Measurements from ENCODE around the gene BTN2A1.

Gene BTN2A1

DNA sequence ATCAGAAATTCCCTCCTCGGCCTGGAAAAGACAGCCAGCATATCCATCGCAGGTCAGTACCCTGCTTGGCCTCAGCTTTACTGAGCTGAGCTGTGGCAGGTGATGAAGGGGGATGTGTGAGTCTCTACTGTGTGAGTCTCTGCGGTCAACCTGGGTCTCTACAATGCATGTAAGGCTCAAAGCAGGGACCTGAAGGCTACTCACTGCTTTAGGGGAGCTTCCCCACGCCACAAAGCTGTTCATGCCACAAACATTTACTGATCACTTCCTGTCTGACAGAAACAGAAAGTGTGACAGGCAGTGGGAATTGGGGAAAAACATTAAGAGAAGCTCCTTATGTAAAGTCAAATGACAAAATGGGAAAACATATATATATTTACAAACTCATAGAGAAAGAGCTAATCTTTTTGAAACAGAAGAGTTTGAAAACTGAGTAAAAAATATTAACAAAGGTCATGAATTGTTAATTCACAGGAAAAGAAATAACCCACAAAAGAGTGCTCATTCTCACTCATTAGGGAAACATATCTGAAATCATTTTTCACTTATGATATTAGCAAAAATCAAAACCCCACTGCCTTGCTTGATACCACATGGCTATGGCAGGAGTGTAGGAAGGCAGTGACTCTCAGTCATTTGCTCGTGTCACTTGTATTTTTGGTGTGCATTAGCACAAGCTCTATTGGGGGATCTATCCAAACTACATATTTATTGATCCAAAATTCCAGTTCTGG lies 11.7 kb upstream of the BTN2A1 start:
- no peak overlapping the region for H2AFZ ChIP-seq (ENCODE audit: low read length)
- H4K20me1 ChIP-seq (ENCODE audit: insufficient read depth, low read length): no peaks in the 10 kb centered on the region
- H3K4me1 ChIP-seq (ENCODE audit: insufficient read depth, low read length, severe bottlenecking): no peaks in the 10 kb centered on the region
- H3K9ac ChIP-seq (ENCODE audit: low read length): no peak overlapping the region
- no peaks in the 10 kb centered on the region for H3K27me3 ChIP-seq (ENCODE audit: insufficient read depth, low read length)
- no peaks in the 10 kb centered on the region for H3F3A ChIP-seq (ENCODE audit: insufficient read depth, low read length)
- no peaks in the 10 kb centered on the region for H3K36me3 ChIP-seq (ENCODE audit: insufficient read depth, low read length)
- H3K79me2 ChIP-seq (ENCODE audit: insufficient read depth, low read length): no peaks in the 10 kb centered on the region
- H3K4me3 ChIP-seq (ENCODE audit: low read depth, low read length, poor library complexity, severe bottlenecking): no peak overlapping the region
- H3K4me2 ChIP-seq (ENCODE audit: low read length): no peak overlapping the region
- H3K9me2 ChIP-seq (ENCODE audit: low read depth, low read length): no peaks in the 10 kb centered on the region
- H3K9me3 ChIP-seq (ENCODE audit: low read length): no peaks in the 10 kb centered on the region
- no peak for TF ChIP-seq EZH2 (IDR thresholded peaks at IDR 0.05; ENCODE audit: borderline replicate concordance, low read length)
- TF ChIP-seq, protein P1, sequence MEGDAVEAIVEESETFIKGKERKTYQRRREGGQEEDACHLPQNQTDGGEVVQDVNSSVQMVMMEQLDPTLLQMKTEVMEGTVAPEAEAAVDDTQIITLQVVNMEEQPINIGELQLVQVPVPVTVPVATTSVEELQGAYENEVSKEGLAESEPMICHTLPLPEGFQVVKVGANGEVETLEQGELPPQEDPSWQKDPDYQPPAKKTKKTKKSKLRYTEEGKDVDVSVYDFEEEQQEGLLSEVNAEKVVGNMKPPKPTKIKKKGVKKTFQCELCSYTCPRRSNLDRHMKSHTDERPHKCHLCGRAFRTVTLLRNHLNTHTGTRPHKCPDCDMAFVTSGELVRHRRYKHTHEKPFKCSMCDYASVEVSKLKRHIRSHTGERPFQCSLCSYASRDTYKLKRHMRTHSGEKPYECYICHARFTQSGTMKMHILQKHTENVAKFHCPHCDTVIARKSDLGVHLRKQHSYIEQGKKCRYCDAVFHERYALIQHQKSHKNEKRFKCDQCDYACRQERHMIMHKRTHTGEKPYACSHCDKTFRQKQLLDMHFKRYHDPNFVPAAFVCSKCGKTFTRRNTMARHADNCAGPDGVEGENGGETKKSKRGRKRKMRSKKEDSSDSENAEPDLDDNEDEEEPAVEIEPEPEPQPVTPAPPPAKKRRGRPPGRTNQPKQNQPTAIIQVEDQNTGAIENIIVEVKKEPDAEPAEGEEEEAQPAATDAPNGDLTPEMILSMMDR (IDR thresholded peaks at IDR 0.05; ENCODE audit: low read length): no peak
- H3K27ac ChIP-seq (ENCODE audit: low read depth, low read length, poor library complexity, severe bottlenecking): no peak overlapping the region

DNA sequence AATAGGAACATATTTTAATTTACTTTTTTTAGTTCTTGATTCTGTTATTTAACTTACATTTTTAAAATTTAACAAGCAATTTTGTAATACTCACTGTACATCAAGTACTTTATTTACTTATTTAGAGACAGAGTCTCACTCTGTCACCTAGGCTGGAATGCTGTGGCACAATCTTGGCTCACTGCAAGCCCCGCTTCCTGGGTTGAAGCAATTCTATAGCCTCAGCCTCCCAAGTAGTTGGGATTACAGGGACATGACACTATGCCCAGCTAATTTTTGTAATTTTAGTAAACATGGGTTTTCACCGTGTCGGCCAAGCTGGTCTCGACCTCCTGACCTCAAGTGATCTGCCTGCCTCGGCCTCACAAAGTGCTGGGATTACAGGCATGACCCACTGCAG lies 10.5 kb upstream of the BTN2A1 start:
- no peaks in the 10 kb centered on the region for H3K9me3 ChIP-seq (ENCODE audit: low read length)
- H3K79me2 ChIP-seq (ENCODE audit: insufficient read depth, low read length): no peaks in the 10 kb centered on the region
- H3K27ac ChIP-seq (ENCODE audit: low read depth, low read length, poor library complexity, severe bottlenecking): no peak overlapping the region
- no peak overlapping the region for H3K4me3 ChIP-seq (ENCODE audit: low read depth, low read length, poor library complexity, severe bottlenecking)
- H3K9ac ChIP-seq (ENCODE audit: low read length): no peak overlapping the region
- no peaks in the 10 kb centered on the region for H4K20me1 ChIP-seq (ENCODE audit: insufficient read depth, low read length)
- no peak overlapping the region for H2AFZ ChIP-seq (ENCODE audit: low read length)
- H3K36me3 ChIP-seq (ENCODE audit: insufficient read depth, low read length): no peaks in the 10 kb centered on the region
- no peaks in the 10 kb centered on the region for H3K27me3 ChIP-seq (ENCODE audit: insufficient read depth, low read length)
- H3K4me1 ChIP-seq (ENCODE audit: insufficient read depth, low read length, severe bottlenecking): no peaks in the 10 kb centered on the region
- H3K9me2 ChIP-seq (ENCODE audit: low read depth, low read length): no peaks in the 10 kb centered on the region
- H3K4me2 ChIP-seq (ENCODE audit: low read length): no peak overlapping the region
- no peaks in the 10 kb centered on the region for H3F3A ChIP-seq (ENCODE audit: insufficient read depth, low read length)
- no peak for TF ChIP-seq EZH2 (IDR thresholded peaks at IDR 0.05; ENCODE audit: borderline replicate concordance, low read length)
- TF ChIP-seq, protein P1 (IDR thresholded peaks at IDR 0.05; ENCODE audit: low read length): no peak

DNA sequence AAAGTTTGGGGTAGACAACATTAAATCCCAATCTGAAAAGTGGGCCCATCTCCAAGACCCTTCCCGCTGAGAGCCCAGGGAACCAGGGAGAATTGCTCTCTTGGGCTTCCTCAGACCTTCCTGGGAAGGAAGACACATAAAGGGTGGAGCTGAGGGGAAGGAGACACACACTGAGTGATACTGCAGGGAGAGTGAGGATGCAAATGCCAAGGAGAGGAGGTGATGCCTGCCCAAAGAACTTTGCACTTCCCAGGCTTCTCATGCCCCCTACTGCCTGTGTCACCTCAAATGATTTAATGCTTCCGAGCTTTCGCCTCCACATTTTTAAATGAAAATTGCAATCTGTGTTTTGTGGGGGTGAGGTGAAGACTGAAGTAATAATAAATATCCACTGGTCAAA lies 7.5 kb upstream of the BTN2A1 start:
- no peak overlapping the region for H2AFZ ChIP-seq (ENCODE audit: low read length)
- no peaks in the 10 kb centered on the region for H3K4me1 ChIP-seq (ENCODE audit: insufficient read depth, low read length, severe bottlenecking)
- H3K27me3 ChIP-seq (ENCODE audit: insufficient read depth, low read length): no peaks in the 10 kb centered on the region
- no peaks in the 10 kb centered on the region for H3K36me3 ChIP-seq (ENCODE audit: insufficient read depth, low read length)
- H3K4me3 ChIP-seq (ENCODE audit: low read depth, low read length, poor library complexity, severe bottlenecking): no peak overlapping the region
- no peaks in the 10 kb centered on the region for H3K9me3 ChIP-seq (ENCODE audit: low read length)
- H3K9ac ChIP-seq (ENCODE audit: low read length): no peak overlapping the region
- no peaks in the 10 kb centered on the region for H4K20me1 ChIP-seq (ENCODE audit: insufficient read depth, low read length)
- H3K27ac ChIP-seq (ENCODE audit: low read depth, low read length, poor library complexity, severe bottlenecking): no peak overlapping the region
- no peaks in the 10 kb centered on the region for H3F3A ChIP-seq (ENCODE audit: insufficient read depth, low read length)
- H3K4me2 ChIP-seq (ENCODE audit: low read length): no peak overlapping the region
- TF ChIP-seq, protein P1 (IDR thresholded peaks at IDR 0.05; ENCODE audit: low read length): no peak
- no peaks in the 10 kb centered on the region for H3K9me2 ChIP-seq (ENCODE audit: low read depth, low read length)
- H3K79me2 ChIP-seq (ENCODE audit: insufficient read depth, low read length): no peaks in the 10 kb centered on the region

All from OCI-LY1 (cell line).